HEK293T (cell line): Measurements from ENCODE around the gene SCTR.

Experiments
- CTCF ChIA-PET: fragments of 350-600 bp; formaldehyde crosslinking; extraction: SDS; loops from one replicate; lab custom pipeline; 2021; ENCODE audit warnings: antibody characterized with exemption, inconsistent platforms; lab: Yijun Ruan, JAX
- POLR2A ChIA-PET: fragments of 350-600 bp; formaldehyde crosslinking; extraction: SDS; loops from one replicate; lab custom pipeline; 2020; ENCODE audit warnings: antibody characterized with exemption, inconsistent platforms; lab: Yijun Ruan, JAX
- DNase-seq: peaks from one replicate; pipeline ENCODE4 v3.0.0; 2012; ENCODE audit warnings: mixed read lengths; ENCODE audit errors: extremely low spot score
- ARNT ChIP-seq: fragments of 450-650 bp; IDR thresholded peaks from 2 replicates; pipeline ENCODE4 v1.6.1; 2017; ENCODE audit warnings: mild to moderate bottlenecking
- BHLHE40 ChIP-seq: fragments of 450-650 bp; IDR thresholded peaks from 2 replicates; pipeline ENCODE4 v1.6.1; 2016; ENCODE audit warnings: mild to moderate bottlenecking, moderate library complexity, borderline replicate concordance
- CTBP1 ChIP-seq: fragments of 450-650 bp; IDR thresholded peaks from 2 replicates; pipeline ENCODE4 v1.6.1; 2016; ENCODE audit warnings: borderline replicate concordance
- ELF4 ChIP-seq: fragments of 450-650 bp; IDR thresholded peaks from 2 replicates; pipeline ENCODE4 v1.6.1; 2017; ENCODE audit warnings: antibody characterized with exemption
- FOXA1 ChIP-seq: fragments of 450-650 bp; IDR thresholded peaks from 2 replicates; pipeline ENCODE4 v1.6.1; 2016; ENCODE audit warnings: mild to moderate bottlenecking
- FOXK2 ChIP-seq: fragments of 450-650 bp; IDR thresholded peaks from 2 replicates; pipeline ENCODE4 v1.6.1; 2016; ENCODE audit warnings: mild to moderate bottlenecking
- FOXM1 ChIP-seq: fragments of 450-650 bp; IDR thresholded peaks from 2 replicates; pipeline ENCODE4 v1.6.1; 2017; ENCODE audit warnings: mild to moderate bottlenecking, borderline replicate concordance
- HDGF ChIP-seq: fragments of 450-650 bp; IDR thresholded peaks from 2 replicates; pipeline ENCODE4 v1.6.1; 2017; ENCODE audit warnings: antibody characterized with exemption, borderline replicate concordance
- L3MBTL2 ChIP-seq: fragments of 450-650 bp; conservative IDR thresholded peaks from 2 replicates; pipeline ENCODE4 v1.6.1; 2016; ENCODE audit warnings: mild to moderate bottlenecking
- LEF1 ChIP-seq: fragments of 450-650 bp; IDR thresholded peaks from 2 replicates; pipeline ENCODE4 v1.6.1; 2017; ENCODE audit warnings: mild to moderate bottlenecking, borderline replicate concordance
- NFRKB ChIP-seq: fragments of 450-650 bp; IDR thresholded peaks from 2 replicates; pipeline ENCODE4 v1.6.1; 2016; ENCODE audit warnings: mild to moderate bottlenecking, moderate library complexity
- SP1 ChIP-seq: fragments of 450-650 bp; IDR thresholded peaks from 2 replicates; pipeline ENCODE4 v1.6.1; 2017
- SUZ12 ChIP-seq: fragments of 450-650 bp; IDR thresholded peaks from 2 replicates; pipeline ENCODE4 v1.6.1; 2016; ENCODE audit warnings: mild to moderate bottlenecking
- TARDBP ChIP-seq: fragments of 450-650 bp; IDR thresholded peaks from 2 replicates; pipeline ENCODE4 v1.6.1; 2016
- ZNF384 ChIP-seq: fragments of 450-650 bp; IDR thresholded peaks from 2 replicates; pipeline ENCODE4 v1.6.1; 2016
- TF ChIP-seq, protein P1 (sequence below): fragments of 450-650 bp; IDR thresholded peaks from 2 replicates; pipeline ENCODE4 v1.6.1; 2016

The SCTR gene

DNA sequence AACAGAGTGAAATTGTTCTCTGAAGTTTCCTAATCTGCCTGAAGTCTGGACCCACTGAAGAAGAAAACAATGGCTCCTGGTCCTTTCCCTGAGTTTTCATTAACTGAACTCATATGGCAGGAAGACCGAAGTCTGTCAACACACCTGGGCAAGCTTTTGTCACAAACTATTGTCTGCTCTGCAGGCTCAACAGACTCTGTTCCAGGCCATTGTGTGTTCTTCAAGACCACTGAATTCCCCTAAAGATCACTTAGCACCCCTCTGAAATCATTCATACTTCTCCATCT is 99.2 kb downstream of the SCTR start:
- TF ChIP-seq HDGF (no peak), SP1 (no peak), L3MBTL2 (no peak), ARNT (no peak), NFRKB (no peak), FOXM1 (no peak)
- TF ChIP-seq, protein P1, sequence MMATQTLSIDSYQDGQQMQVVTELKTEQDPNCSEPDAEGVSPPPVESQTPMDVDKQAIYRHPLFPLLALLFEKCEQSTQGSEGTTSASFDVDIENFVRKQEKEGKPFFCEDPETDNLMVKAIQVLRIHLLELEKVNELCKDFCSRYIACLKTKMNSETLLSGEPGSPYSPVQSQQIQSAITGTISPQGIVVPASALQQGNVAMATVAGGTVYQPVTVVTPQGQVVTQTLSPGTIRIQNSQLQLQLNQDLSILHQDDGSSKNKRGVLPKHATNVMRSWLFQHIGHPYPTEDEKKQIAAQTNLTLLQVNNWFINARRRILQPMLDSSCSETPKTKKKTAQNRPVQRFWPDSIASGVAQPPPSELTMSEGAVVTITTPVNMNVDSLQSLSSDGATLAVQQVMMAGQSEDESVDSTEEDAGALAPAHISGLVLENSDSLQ = no peak
- CTCF ChIA-PET = no interaction called here
- DNase-seq = no peak
- POLR2A ChIA-PET = no interaction called here

DNA sequence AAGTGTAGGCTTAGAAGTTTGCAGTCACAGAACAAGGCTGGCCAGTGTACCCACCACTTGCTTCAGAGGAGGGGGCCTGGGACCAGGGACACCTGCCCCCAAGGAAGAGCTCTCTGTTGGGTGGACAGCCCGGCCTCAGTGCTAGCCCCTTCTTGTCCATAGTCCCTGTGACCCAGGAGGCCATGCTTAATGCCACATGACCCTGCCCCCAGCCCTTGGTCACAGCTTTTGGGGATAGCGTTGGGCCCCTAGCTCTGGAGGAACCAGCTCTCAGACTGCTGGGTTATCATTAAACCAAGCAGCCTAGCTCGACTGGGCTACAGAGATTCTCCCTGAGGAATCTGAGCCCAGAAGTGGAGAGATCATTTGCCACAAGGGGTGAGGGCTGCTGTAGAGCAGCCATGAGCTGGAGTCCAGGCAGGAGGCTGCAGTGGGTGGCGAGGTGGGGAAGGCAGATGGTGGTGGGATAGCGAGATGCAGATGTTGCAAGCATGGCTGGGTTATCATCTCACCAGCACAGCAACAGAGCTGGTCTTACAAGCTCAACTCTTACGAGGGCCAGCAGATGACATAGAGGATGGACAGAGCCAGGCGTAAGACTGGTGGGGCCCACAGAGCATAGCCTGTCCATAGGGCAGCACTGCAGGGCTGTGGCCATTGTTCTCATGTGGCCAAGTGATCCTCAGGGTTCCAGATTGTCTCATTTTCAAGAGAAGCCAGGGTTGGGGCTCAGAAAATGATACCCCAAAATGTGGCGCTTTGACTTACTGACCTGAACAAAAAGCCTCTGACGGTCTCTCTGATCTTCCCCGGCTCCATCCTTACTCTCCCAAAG is 99.8 kb downstream of the SCTR start:
- TF ChIP-seq ZNF384 = no peak
- TF ChIP-seq SP1 = no peak
- no peak for TF ChIP-seq NFRKB
- no peak for TF ChIP-seq L3MBTL2
- TF ChIP-seq TARDBP = no peak
- TF ChIP-seq, protein P1 = no peak
- no peak for TF ChIP-seq SUZ12
- TF ChIP-seq CTBP1 = no peak
- no peak for TF ChIP-seq LEF1
- TF ChIP-seq HDGF = no peak
- no peak for TF ChIP-seq FOXA1
- TF ChIP-seq ELF4 = no peak
- TF ChIP-seq BHLHE40 = no peak
- TF ChIP-seq FOXM1 = no peak
- no peak for TF ChIP-seq FOXK2
- POLR2A ChIA-PET = no interaction called here
- no peak for DNase-seq
- CTCF ChIA-PET = interaction anchor here (1.9 kb wide), 1 partner anchor 52 kb away, joined by 6 read pairs; no protein-coding TSS in a partner anchor

DNA sequence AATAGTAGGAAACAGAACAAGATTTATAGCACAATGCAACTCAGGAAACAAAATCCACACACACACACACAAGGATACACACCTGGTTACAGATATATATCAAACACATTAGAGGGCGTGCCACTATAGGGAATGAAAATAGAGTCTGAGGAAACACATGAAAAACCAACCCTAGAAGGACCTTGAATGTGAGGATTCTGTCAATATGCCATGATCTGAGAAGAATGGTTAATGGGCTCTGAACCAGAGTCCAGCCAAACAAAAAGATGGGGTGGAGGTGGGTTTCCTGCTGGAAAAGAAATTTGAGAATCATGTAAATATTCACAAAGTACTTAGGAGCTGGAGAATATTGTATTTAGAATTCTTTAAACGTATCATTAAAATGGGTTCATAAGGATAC is 100.5 kb downstream of the SCTR start:
- CTCF ChIA-PET = interaction anchor here (1.9 kb wide), 1 partner anchor 52 kb away, joined by 6 read pairs; no protein-coding TSS in a partner anchor
- POLR2A ChIA-PET = no interaction called here
- no peak for TF ChIP-seq SP1
- TF ChIP-seq FOXA1 = no peak
- TF ChIP-seq, protein P1 = no peak
- TF ChIP-seq HDGF = no peak
- TF ChIP-seq ZNF384 = no peak
- no peak for TF ChIP-seq FOXK2
- no peak for DNase-seq

DNA sequence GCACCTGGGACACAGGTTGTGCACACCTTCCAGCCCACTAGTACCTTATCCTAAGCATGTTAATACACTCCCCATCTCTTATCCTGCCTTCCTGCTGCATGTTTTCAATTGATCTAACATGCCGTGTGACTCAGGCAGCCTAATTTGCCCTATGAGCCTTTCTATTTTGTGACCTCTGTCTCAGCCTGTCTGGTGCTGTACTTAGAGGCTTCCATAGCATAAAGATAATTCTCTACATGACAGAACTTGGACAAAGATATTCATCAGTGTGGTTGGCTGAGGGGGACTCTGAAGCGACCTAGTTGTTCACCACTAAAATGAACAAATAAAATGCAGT is 101.2 kb downstream of the SCTR start:
- DNase-seq = no peak
- ChIA-PET POLR2A (no interaction called here), CTCF (interaction anchor here (1.9 kb wide), 1 partner anchor 53 kb away, joined by 6 read pairs; no protein-coding TSS in a partner anchor)
- TF ChIP-seq NFRKB (no peak), BHLHE40 (no peak), SUZ12 (no peak), TARDBP (no peak), ARNT (no peak), SP1 (no peak), FOXA1 (no peak), ELF4 (no peak), FOXM1 (no peak), ZNF384 (no peak), FOXK2 (no peak), L3MBTL2 (no peak), LEF1 (no peak)
- TF ChIP-seq, protein P1 = no peak

DNA sequence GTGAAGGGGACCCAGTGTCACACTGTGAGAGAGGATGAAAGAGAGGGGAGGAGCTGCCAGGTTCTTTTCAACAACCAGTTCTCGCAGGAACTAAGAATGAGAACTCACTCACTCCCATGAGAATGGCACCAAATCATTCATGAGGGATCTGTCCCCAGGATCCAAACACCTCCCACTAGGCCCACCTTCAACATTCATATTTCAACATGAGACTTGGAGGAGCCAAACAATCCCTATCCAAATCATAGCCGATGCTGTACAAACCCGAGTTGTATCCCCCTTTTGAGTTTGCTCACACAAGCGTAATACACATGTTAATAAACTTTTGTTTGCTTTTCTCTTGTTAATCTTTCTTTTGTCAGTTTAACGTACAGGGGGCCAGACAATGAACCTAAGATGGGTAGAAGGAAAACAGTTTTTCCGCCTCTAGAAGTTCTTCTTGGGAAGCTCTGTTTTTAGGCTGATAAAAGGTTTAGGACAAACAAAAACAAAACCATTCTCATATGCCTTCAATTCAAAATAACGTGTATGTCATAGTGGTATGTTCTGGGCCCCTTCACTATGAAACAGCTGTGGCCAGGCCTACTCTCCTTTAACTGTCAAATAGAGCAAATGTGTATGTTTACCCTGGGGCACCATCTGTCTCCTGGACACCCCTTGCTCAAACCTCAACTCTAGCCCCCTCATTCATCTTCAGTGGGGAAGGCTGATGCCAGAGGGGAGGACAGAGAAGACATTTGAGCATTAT is 101.7 kb downstream of the SCTR start:
- ChIA-PET POLR2A (no interaction called here), CTCF (interaction anchor here (1.9 kb wide), 1 partner anchor 54 kb away, joined by 6 read pairs; no protein-coding TSS in a partner anchor)
- no peak for DNase-seq
- no peak for TF ChIP-seq ZNF384
- no peak for TF ChIP-seq NFRKB
- TF ChIP-seq, protein P1 = no peak
- TF ChIP-seq CTBP1 = no peak
- no peak for TF ChIP-seq LEF1
- no peak for TF ChIP-seq ELF4
- TF ChIP-seq L3MBTL2 = no peak
- no peak for TF ChIP-seq TARDBP
- no peak for TF ChIP-seq FOXK2
- TF ChIP-seq FOXM1 = no peak
- TF ChIP-seq SP1 = no peak
- TF ChIP-seq SUZ12 = no peak
- no peak for TF ChIP-seq FOXA1
